Activated CD8-positive, alpha-beta memory T cell treated with anti-CD3 and anti-CD28 coated beads, Interleukin-2, amount 50 U/mL, for 24 hours (primary cell): ENCODE data around the gene DEGS2.

Experiments used
- DNase-seq: peaks from one replicate; pipeline ENCODE4 v3.0.0-alpha.2; 2020; ENCODE audit errors: extremely low read depth

Gene DEGS2

GRCh38 chr14:100115236-100115635 is 44.2 kb downstream of the DEGS2 start:
- no peak for DNase-seq

GRCh38 chr14:100114109-100114765 is 45.2 kb downstream of the DEGS2 start:
- DNase-seq: no peak

- DNase-seq: no peak
These were observed 47.3 kb downstream of the DEGS2 start for GRCh38 chr14:100111931-100112704.

- no peak for DNase-seq
These were observed 48.6 kb downstream of the DEGS2 start for GRCh38 chr14:100110816-100111215.

- no peak for DNase-seq
These were observed 49.9 kb downstream of the DEGS2 start for GRCh38 chr14:100109594-100109955.

GRCh38 chr14:100108840-100109593 is 50.4 kb downstream of the DEGS2 start:
- no peak for DNase-seq

- peak; percentile 82 for DNase-seq
These were observed 51.2 kb downstream of the DEGS2 start for GRCh38 chr14:100108042-100108825.

GRCh38 chr14:100107236-100107635 is 52.2 kb downstream of the DEGS2 start:
- no peak for DNase-seq

GRCh38 chr14:100106250-100107112 is 53.0 kb downstream of the DEGS2 start:
- no peak for DNase-seq

GRCh38 chr14:100105357-100106169 is 53.9 kb downstream of the DEGS2 start:
- DNase-seq: no peak

- no peak for DNase-seq
These were observed 54.7 kb downstream of the DEGS2 start for GRCh38 chr14:100104523-100105300.

- DNase-seq: no peak
These were observed 55.5 kb downstream of the DEGS2 start for GRCh38 chr14:100104006-100104352.

GRCh38 chr14:100103250-100104005 is 56.0 kb downstream of the DEGS2 start:
- DNase-seq: no peak

- DNase-seq: no peak
These were observed 57.2 kb downstream of the DEGS2 start for GRCh38 chr14:100102156-100102785.

- DNase-seq: no peak
These were observed 59.3 kb downstream of the DEGS2 start for GRCh38 chr14:100100032-100100703.

GRCh38 chr14:100098171-100098570 is 61.3 kb downstream of the DEGS2 start:
- no peak for DNase-seq

GRCh38 chr14:100096656-100097055 is 62.8 kb downstream of the DEGS2 start:
- no peak for DNase-seq
